Neural cell (in vitro differentiated cells): Measurements from ENCODE around the gene CEMIP. TPM values are rescaled to one million over a fixed set of nuclear protein-coding genes. Genes with fewer than 3 reads are reported as not detected.

Source experiments
- H2AFZ ChIP-seq: fragments of 200-600, 300-800 bp; sonication (generic), shearing (Covaris generic); 2 replicates; pipeline ENCODE4 v1.6.0; 2014; ENCODE audit warnings: low read depth, mild to moderate bottlenecking, antibody characterized with exemption, low read length, moderate library complexity
- H3F3A ChIP-seq: fragments of 200-600 bp; shearing (Covaris generic); 2 replicates; pipeline ENCODE4 v1.6.1; 2016; ENCODE audit warnings: mild to moderate bottlenecking, moderate library complexity, mixed read lengths, antibody characterized with exemption, low read length; ENCODE audit not compliant: insufficient read depth, poor library complexity, severe bottlenecking
- H3K27ac ChIP-seq: fragments of 200-600, 300-800 bp; sonication (generic), shearing (Covaris generic); 2 replicates; pipeline ENCODE4 v1.5.1; 2014; ENCODE audit warnings: mild to moderate bottlenecking, low read length, moderate library complexity
- H3K27me3 ChIP-seq: fragments of 300-800, 200-600 bp; sonication (generic), shearing (Covaris generic); 2 replicates; pipeline ENCODE4 v1.6.0; 2014; ENCODE audit warnings: mild to moderate bottlenecking, low read depth, low read length, moderate library complexity; ENCODE audit not compliant: insufficient read depth
- H3K36me3 ChIP-seq: fragments of 300-800, 200-600 bp; sonication (generic), shearing (Covaris generic); 2 replicates; pipeline ENCODE4 v1.5.1; 2014; ENCODE audit warnings: mild to moderate bottlenecking, antibody characterized with exemption, low read length, moderate library complexity; ENCODE audit not compliant: insufficient read depth
- H3K4me2 ChIP-seq: fragments of 300-800, 200-600 bp; sonication (generic), shearing (Covaris generic); 2 replicates; pipeline ENCODE4 v1.6.0; 2014; ENCODE audit warnings: mild to moderate bottlenecking, low read length
- H3K4me3 ChIP-seq: fragments of 300-800, 200-600 bp; sonication (generic), shearing (Covaris generic); 2 replicates; pipeline ENCODE4 v1.5.1; 2014; ENCODE audit warnings: mild to moderate bottlenecking, low read length, moderate library complexity
- H3K79me2 ChIP-seq: fragments of 200-600 bp; shearing (Covaris generic); replicated peaks from 2 replicates; pipeline ENCODE4 v1.6.0; 2014; ENCODE audit warnings: mild to moderate bottlenecking, low read length, moderate library complexity; ENCODE audit not compliant: insufficient read depth
- H3K9ac ChIP-seq: fragments of 300-800, 200-600 bp; sonication (generic), shearing (Covaris generic); 2 replicates; pipeline ENCODE4 v1.6.1; 2016; ENCODE audit warnings: mild to moderate bottlenecking, low read length, mixed read lengths
- H3K9me2 ChIP-seq: fragments of 200-600 bp; shearing (Covaris generic); 2 replicates; pipeline ENCODE4 v1.6.1; 2016; ENCODE audit warnings: mild to moderate bottlenecking, low read length, mixed read lengths; ENCODE audit not compliant: insufficient read depth
- H3K9me3 ChIP-seq: fragments of 200-600, 300-800 bp; sonication (generic), shearing (Covaris generic); 2 replicates; pipeline ENCODE4 v1.6.1; 2016; ENCODE audit warnings: mild to moderate bottlenecking, mixed run types, low read length, moderate library complexity, mixed read lengths
- H4K20me1 ChIP-seq: fragments of 200-600 bp; shearing (Covaris generic); 2 replicates; pipeline ENCODE4 v1.6.1; 2016; ENCODE audit warnings: mild to moderate bottlenecking, mixed run types; ENCODE audit not compliant: insufficient read depth
- EP300 ChIP-seq: fragments of 450-650 bp; conservative IDR thresholded peaks from 2 replicates; pipeline ENCODE4 v1.6.1; 2014; ENCODE audit warnings: antibody characterized with exemption, mild to moderate bottlenecking, moderate library complexity; ENCODE audit not compliant: poor library complexity, severe bottlenecking
- EZH2 ChIP-seq: fragments of 200-600, 300-800 bp; shearing (Covaris generic), sonication (generic); IDR thresholded peaks from 2 replicates; pipeline ENCODE4 v1.6.1; 2014; ENCODE audit warnings: antibody characterized with exemption, low read length, borderline replicate concordance, mild to moderate bottlenecking; ENCODE audit not compliant: insufficient read depth, poor library complexity, severe bottlenecking
- MXI1 ChIP-seq: fragments of 450-650 bp; conservative IDR thresholded peaks from 2 replicates; pipeline ENCODE4 v1.6.1; 2014; ENCODE audit warnings: antibody characterized with exemption, mild to moderate bottlenecking; ENCODE audit not compliant: poor library complexity, severe bottlenecking
- POLR2AphosphoS5 ChIP-seq: IDR thresholded peaks from 2 replicates; pipeline ENCODE4 v1.6.1; 2012
- RAD21 ChIP-seq: fragments of 450-650 bp; conservative IDR thresholded peaks from 2 replicates; pipeline ENCODE4 v1.6.1; 2014; ENCODE audit warnings: antibody characterized with exemption, mild to moderate bottlenecking, moderate library complexity
- REST ChIP-seq: IDR thresholded peaks from 2 replicates; pipeline ENCODE4 v1.6.1; 2012; ENCODE audit warnings: borderline replicate concordance
- SMC3 ChIP-seq: fragments of 450-650 bp; conservative IDR thresholded peaks from 2 replicates; pipeline ENCODE4 v1.6.1; 2014; ENCODE audit warnings: antibody characterized with exemption, mild to moderate bottlenecking, moderate library complexity; ENCODE audit not compliant: poor library complexity
- TAF1 ChIP-seq: IDR thresholded peaks from 2 replicates; pipeline ENCODE4 v1.6.1; 2012; ENCODE audit warnings: low read depth
- polyA plus RNA-seq: library from polyadenylated mRNA; depleted of rRNA; stranded (reverse); fragments of >200 nt; gene quantifications from 2 replicates; pipeline ENCODE4 v1.2.3, GENCODE V29; 2014
- TF ChIP-seq, protein P1 (sequence below): fragments of 450-650 bp; IDR thresholded peaks from 2 replicates; pipeline ENCODE4 v1.5.1; 2014; ENCODE audit warnings: antibody characterized with exemption, mild to moderate bottlenecking, moderate library complexity; ENCODE audit not compliant: poor library complexity, severe bottlenecking

CEMIP gene
- polyA plus RNA-seq, 1 donor from 2014 or later: 0.04 TPM

DNA sequence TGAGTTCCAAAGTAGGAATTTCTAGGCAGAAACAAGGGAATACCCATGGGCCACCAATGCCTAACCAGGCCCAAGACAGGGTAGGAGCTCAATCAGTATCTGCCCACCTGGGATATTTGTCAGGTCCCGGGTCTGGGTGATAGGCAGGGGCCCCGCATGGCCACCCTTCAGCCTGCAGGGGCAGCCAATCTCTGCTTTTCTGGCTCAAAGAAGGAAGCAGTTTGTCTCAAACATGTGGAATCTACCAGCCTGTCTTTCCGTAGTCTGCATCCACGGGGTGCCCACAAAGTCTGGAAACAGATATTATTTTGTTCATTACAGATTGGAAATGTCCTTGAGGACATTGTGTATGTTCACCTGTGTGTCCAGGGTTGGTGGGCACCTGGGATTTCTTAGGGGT, 56.2 kb downstream of the CEMIP start:
- H4K20me1 ChIP-seq: no peaks in the 10 kb centered on the region

DNA sequence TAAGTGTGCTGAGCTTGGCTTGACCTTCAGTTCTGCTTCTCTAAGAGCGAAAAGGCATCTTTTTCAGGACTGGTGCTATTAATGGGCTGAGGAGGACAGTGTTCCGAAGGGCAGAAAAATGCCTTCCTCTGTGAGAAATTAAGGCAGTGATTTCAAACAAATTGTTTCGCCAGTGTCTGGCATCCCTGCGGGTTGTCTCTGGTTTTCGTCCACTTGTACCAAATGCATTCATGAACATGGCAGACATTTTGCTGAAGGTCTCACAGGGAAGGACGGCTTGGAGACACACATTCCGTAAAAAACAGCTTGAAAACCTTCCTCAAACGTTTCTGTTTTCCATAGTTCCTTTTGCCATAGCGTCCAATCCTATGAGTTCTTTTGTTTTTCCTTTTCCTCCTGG, 57.1 kb downstream of the CEMIP start:
- TF ChIP-seq POLR2AphosphoS5: no peak
- TF ChIP-seq RAD21: no peak
- TF ChIP-seq, protein P1, sequence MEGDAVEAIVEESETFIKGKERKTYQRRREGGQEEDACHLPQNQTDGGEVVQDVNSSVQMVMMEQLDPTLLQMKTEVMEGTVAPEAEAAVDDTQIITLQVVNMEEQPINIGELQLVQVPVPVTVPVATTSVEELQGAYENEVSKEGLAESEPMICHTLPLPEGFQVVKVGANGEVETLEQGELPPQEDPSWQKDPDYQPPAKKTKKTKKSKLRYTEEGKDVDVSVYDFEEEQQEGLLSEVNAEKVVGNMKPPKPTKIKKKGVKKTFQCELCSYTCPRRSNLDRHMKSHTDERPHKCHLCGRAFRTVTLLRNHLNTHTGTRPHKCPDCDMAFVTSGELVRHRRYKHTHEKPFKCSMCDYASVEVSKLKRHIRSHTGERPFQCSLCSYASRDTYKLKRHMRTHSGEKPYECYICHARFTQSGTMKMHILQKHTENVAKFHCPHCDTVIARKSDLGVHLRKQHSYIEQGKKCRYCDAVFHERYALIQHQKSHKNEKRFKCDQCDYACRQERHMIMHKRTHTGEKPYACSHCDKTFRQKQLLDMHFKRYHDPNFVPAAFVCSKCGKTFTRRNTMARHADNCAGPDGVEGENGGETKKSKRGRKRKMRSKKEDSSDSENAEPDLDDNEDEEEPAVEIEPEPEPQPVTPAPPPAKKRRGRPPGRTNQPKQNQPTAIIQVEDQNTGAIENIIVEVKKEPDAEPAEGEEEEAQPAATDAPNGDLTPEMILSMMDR: no peak
- no peak for TF ChIP-seq EP300

More for the DNA sequence above, 56.2 kb downstream of the CEMIP start:
- Histone ChIP-seq H3K9ac (no peak overlapping the region), H3K9me3 (no peaks in the 10 kb centered on the region), H3K36me3 (no peaks in the 10 kb centered on the region), H3F3A (no peaks in the 10 kb centered on the region), H2AFZ (no peak overlapping the region), H3K4me2 (no peak overlapping the region), H3K79me2 (no peaks in the 10 kb centered on the region), H3K27ac (no peak overlapping the region), H3K9me2 (no peaks in the 10 kb centered on the region), H3K27me3 (no peaks in the 10 kb centered on the region), H3K4me3 (no peak overlapping the region)
- TF ChIP-seq REST (no peak), POLR2AphosphoS5 (no peak), MXI1 (no peak), RAD21 (no peak), EP300 (no peak), SMC3 (no peak), EZH2 (no peak), TAF1 (no peak)
- TF ChIP-seq, protein P1: no peak

More for the DNA sequence above, 57.1 kb downstream of the CEMIP start:
- Histone ChIP-seq H3K36me3 (no peaks in the 10 kb centered on the region), H3K9me2 (no peaks in the 10 kb centered on the region), H3K79me2 (no peaks in the 10 kb centered on the region), H3K9ac (no peak overlapping the region), H3K9me3 (no peaks in the 10 kb centered on the region), H2AFZ (no peak overlapping the region), H3K27ac (no peak overlapping the region), H4K20me1 (no peaks in the 10 kb centered on the region), H3F3A (no peaks in the 10 kb centered on the region), H3K4me3 (no peak overlapping the region), H3K4me2 (no peak overlapping the region), H3K27me3 (no peaks in the 10 kb centered on the region)
